IMR-90 (cell line): Measurements from ENCODE around the gene PXK. TPM values are rescaled to one million over a fixed set of nuclear protein-coding genes. Genes with fewer than 3 reads are reported as not detected.

ENCODE experiments used
- ATAC-seq: fragments of 200-7000 bp; cut with Tn5 transposase; 2 replicates; pipeline ENCODE4 v1.9.1; 2020; ENCODE audit warnings: low read depth, mild to moderate bottlenecking, moderate library complexity
- BruUV-seq: library from RNA; stranded (reverse); fragments of 400-500 nt; replicated peaks from 2 replicates; lab custom pipeline; 2021; lab: Mats Ljungman, UMichigan
- CTCF ChIA-PET: fragments of 300-600 bp; formaldehyde crosslinking; extraction: SDS; loops from one replicate; lab custom pipeline; 2021; ENCODE audit warnings: antibody characterized with exemption; lab: Yijun Ruan, JAX
- POLR2A ChIA-PET: fragments of 300-600 bp; sonication (Branson Sonifier 250); formaldehyde crosslinking; loops from one replicate; lab custom pipeline; 2022; ENCODE audit warnings: antibody characterized with exemption; ENCODE audit not compliant: unreplicated experiment; lab: Charles Lee
- DNase-seq: peaks from one replicate; pipeline ENCODE4 v3.0.0; 2013
- H2AFZ ChIP-seq: replicated peaks from 2 replicates; pipeline ENCODE3; 2013; ENCODE audit warnings: low read length, mild to moderate bottlenecking; ENCODE audit not compliant: poor library complexity
- H2AK5ac ChIP-seq: 2 replicates; pipeline ENCODE4 v1.6.1; 2013; ENCODE audit warnings: low read depth, low read length, inconsistent platforms
- H2AK9ac ChIP-seq: replicated peaks from 2 replicates; pipeline ENCODE3; 2013; ENCODE audit warnings: mild to moderate bottlenecking, low read depth, low read length, moderate library complexity; ENCODE audit not compliant: poor library complexity
- H2BK120ac ChIP-seq: 2 replicates; pipeline ENCODE4 v1.6.1; 2013; ENCODE audit warnings: low read depth, low read length, inconsistent platforms
- H2BK15ac ChIP-seq: 3 replicates; pipeline ENCODE4 v1.6.1; 2013; ENCODE audit warnings: low read depth, low read length, inconsistent platforms
- H2BK20ac ChIP-seq: 2 replicates; pipeline ENCODE4 v1.6.1; 2013; ENCODE audit warnings: low read depth, mild to moderate bottlenecking, inconsistent platforms, low read length, moderate library complexity
- H2BK5ac ChIP-seq: 2 replicates; pipeline ENCODE4 v1.6.1; 2013; ENCODE audit warnings: mild to moderate bottlenecking, low read depth, low read length, inconsistent platforms; ENCODE audit not compliant: poor library complexity, severe bottlenecking
- H3K14ac ChIP-seq: replicated peaks from 2 replicates; pipeline ENCODE4 v1.6.1; 2013; ENCODE audit warnings: low read depth, low read length, inconsistent platforms
- H3K18ac ChIP-seq: 2 replicates; pipeline ENCODE4 v1.6.1; 2013; ENCODE audit warnings: low read depth, low read length, control low read depth
- H3K23ac ChIP-seq: 2 replicates; pipeline ENCODE4 v1.6.1; 2013; ENCODE audit warnings: low read depth, low read length, inconsistent platforms
- H3K27ac ChIP-seq: 2 replicates; pipeline ENCODE4 v1.5.1; 2013; ENCODE audit warnings: mild to moderate bottlenecking, control low read depth, low read length; ENCODE audit not compliant: insufficient read depth
- H3K27me3 ChIP-seq: 2 replicates; pipeline ENCODE4 v1.6.1; 2013; ENCODE audit warnings: low read length; ENCODE audit not compliant: control insufficient read depth, insufficient read depth
- H3K36me3 ChIP-seq: 2 replicates; pipeline ENCODE4 v1.6.1; 2013; ENCODE audit warnings: low read length, mixed read lengths; ENCODE audit not compliant: control insufficient read depth, insufficient read depth
- H3K4ac ChIP-seq: 2 replicates; pipeline ENCODE4 v1.6.1; 2013; ENCODE audit warnings: low read depth, low read length, inconsistent platforms
- H3K4me1 ChIP-seq: 2 replicates; pipeline ENCODE4 v1.6.1; 2013; ENCODE audit warnings: low read length, mixed read lengths; ENCODE audit not compliant: control insufficient read depth, insufficient read depth
- H3K4me2 ChIP-seq: 2 replicates; pipeline ENCODE4 v1.6.1; 2013; ENCODE audit warnings: low read depth, mild to moderate bottlenecking, control low read depth, low read length, moderate library complexity
- H3K4me3 ChIP-seq: 2 replicates; pipeline ENCODE4 v1.5.1; 2013; ENCODE audit warnings: low read depth, mild to moderate bottlenecking, control low read depth, low read length, moderate library complexity; ENCODE audit not compliant: insufficient read depth
- H3K56ac ChIP-seq: 2 replicates; pipeline ENCODE4 v1.6.1; 2013; ENCODE audit warnings: low read length, inconsistent platforms; ENCODE audit not compliant: insufficient read depth; ENCODE audit errors: extremely low read depth
- H3K79me1 ChIP-seq, 2 experiments: 2 replicates each; pipeline ENCODE4 v1.6.1; 2013; ENCODE audit warnings: low read length in 2 of 2, inconsistent platforms in 1 of 2, low read depth in 1 of 2
- H3K9ac ChIP-seq: 2 replicates; pipeline ENCODE4 v1.6.1; 2013; ENCODE audit warnings: low read depth, low read length, control low read depth
- H3K9me1 ChIP-seq: 2 replicates; pipeline ENCODE4 v1.6.1; 2013; ENCODE audit warnings: low read length, inconsistent platforms; ENCODE audit not compliant: insufficient read depth
- H3K9me3 ChIP-seq: 2 replicates; pipeline ENCODE4 v1.6.1; 2013; ENCODE audit warnings: low read length; ENCODE audit not compliant: control insufficient read depth, insufficient read depth
- H4K20me1 ChIP-seq: 2 replicates; pipeline ENCODE4 v1.6.1; 2013; ENCODE audit warnings: low read length, inconsistent platforms; ENCODE audit not compliant: insufficient read depth
- H4K5ac ChIP-seq: 2 replicates; pipeline ENCODE4 v1.6.1; 2013; ENCODE audit warnings: mild to moderate bottlenecking, low read depth, low read length, control low read depth
- H4K8ac ChIP-seq, 2 experiments: 2 replicates each; pipeline ENCODE4 v1.6.1; 2013; ENCODE audit warnings: low read depth in 2 of 2, low read length in 2 of 2, control low read depth in 1 of 2, inconsistent platforms in 1 of 2
- H4K91ac ChIP-seq: 2 replicates; pipeline ENCODE4 v1.6.1; 2013; ENCODE audit warnings: low read depth, low read length, inconsistent platforms; ENCODE audit not compliant: insufficient read depth
- BHLHE40 ChIP-seq: fragments of 150-350 bp; IDR thresholded peaks from 2 replicates; pipeline ENCODE4 v1.6.1; 2016; ENCODE audit warnings: mild to moderate bottlenecking, low read depth, low read length
- CHD1 ChIP-seq: IDR thresholded peaks from 2 replicates; pipeline ENCODE4 v1.6.1; 2012; ENCODE audit warnings: low read depth, low read length, improper control_type of control experiment
- FOS ChIP-seq: fragments of 150-350 bp; IDR thresholded peaks from 2 replicates; pipeline ENCODE4 v1.6.1; 2016; ENCODE audit warnings: low read depth, low read length
- MAFK ChIP-seq: IDR thresholded peaks from 2 replicates; pipeline ENCODE4 v1.6.1; 2012; ENCODE audit warnings: low read depth, low read length, improper control_type of control experiment
- MAZ ChIP-seq: IDR thresholded peaks from 2 replicates; pipeline ENCODE4 v1.6.1; 2012; ENCODE audit warnings: low read depth, mild to moderate bottlenecking, low read length, improper control_type of control experiment, moderate library complexity, borderline replicate concordance
- MXI1 ChIP-seq: IDR thresholded peaks from 2 replicates; pipeline ENCODE4 v1.6.1; 2012; ENCODE audit warnings: low read depth, mild to moderate bottlenecking, low read length, moderate library complexity, borderline replicate concordance
- RAD21 ChIP-seq: IDR thresholded peaks from 2 replicates; pipeline ENCODE4 v1.6.1; 2012; ENCODE audit warnings: low read length, improper control_type of control experiment
- SMC3 ChIP-seq: fragments of 150-350 bp; IDR thresholded peaks from 2 replicates; pipeline ENCODE4 v1.6.1; 2016; ENCODE audit warnings: low read depth, mild to moderate bottlenecking, antibody characterized with exemption, low read length, moderate library complexity
- USF2 ChIP-seq: fragments of 150-350 bp; IDR thresholded peaks from 2 replicates; pipeline ENCODE4 v1.6.1; 2017; ENCODE audit warnings: mild to moderate bottlenecking, antibody characterized with exemption, low read length, low read depth
- WGBS, 2 experiments: methylation state at CpG; one replicate each; pipeline versions ENCODE4 v1.1.5 to v1.1.7; 2013; ENCODE audit warnings: missing lambda C conversion rate in 2 of 2; ENCODE audit not compliant: insufficient read length in 1 of 2; ENCODE audit errors: extremely low coverage in 2 of 2; 5-methylcytosine and 5-hydroxymethylcytosine counted together
- dilution Hi-C: fragments of 300-500 bp; cut with HindIII; formaldehyde crosslinking; loops from one replicate; pipeline ENCODE4 v1.14.3; 2018; ENCODE audit warnings: low sequenced_read_pairs; ENCODE audit not compliant: unreplicated experiment
- in situ Hi-C: fragments of 300-500 bp; cut with MboI; formaldehyde crosslinking; loops from 3 replicates; pipeline ENCODE4 v1.14.3; 2019; ENCODE audit warnings: low sequenced_read_pairs, inconsistent platforms, mixed read lengths
- intact Hi-C: fragments of 100-400 bp; cut with micrococcal nuclease; formaldehyde crosslinking; loops from 2 replicates; pipeline ENCODE4 v1.10.0; 2022
- polyA plus RNA-seq, 3 experiments: library from polyadenylated mRNA; depleted of rRNA; stranded (reverse); fragments of >200 nt; gene quantifications; 2 replicates each; pipeline ENCODE4 v1.2.3, GENCODE V29; 2012; ENCODE audit warnings: low replicate concordance in 1 of 3
- total RNA-seq: library from RNA; depleted of rRNA; stranded (reverse); fragments of >200 nt; gene quantifications from 2 replicates; pipeline ENCODE4 v1.2.3, GENCODE V29; 2012
- TF ChIP-seq, protein P1 (sequence below): conservative IDR thresholded peaks from 2 replicates; pipeline ENCODE4 v1.5.1; 2012; ENCODE audit warnings: mild to moderate bottlenecking, low read depth, low read length, improper control_type of control experiment
- TF ChIP-seq, protein P2 (sequence below): fragments of 150-350 bp; IDR thresholded peaks from 2 replicates; pipeline ENCODE4 v1.6.1; 2016; ENCODE audit warnings: low read depth, mild to moderate bottlenecking, low read length, moderate library complexity, borderline replicate concordance

Gene PXK
- total and polyA plus RNA-seq, 2 of the 4 experiments (the other 2 are of a cell fraction): 14.3 to 17.7 TPM

DNA sequence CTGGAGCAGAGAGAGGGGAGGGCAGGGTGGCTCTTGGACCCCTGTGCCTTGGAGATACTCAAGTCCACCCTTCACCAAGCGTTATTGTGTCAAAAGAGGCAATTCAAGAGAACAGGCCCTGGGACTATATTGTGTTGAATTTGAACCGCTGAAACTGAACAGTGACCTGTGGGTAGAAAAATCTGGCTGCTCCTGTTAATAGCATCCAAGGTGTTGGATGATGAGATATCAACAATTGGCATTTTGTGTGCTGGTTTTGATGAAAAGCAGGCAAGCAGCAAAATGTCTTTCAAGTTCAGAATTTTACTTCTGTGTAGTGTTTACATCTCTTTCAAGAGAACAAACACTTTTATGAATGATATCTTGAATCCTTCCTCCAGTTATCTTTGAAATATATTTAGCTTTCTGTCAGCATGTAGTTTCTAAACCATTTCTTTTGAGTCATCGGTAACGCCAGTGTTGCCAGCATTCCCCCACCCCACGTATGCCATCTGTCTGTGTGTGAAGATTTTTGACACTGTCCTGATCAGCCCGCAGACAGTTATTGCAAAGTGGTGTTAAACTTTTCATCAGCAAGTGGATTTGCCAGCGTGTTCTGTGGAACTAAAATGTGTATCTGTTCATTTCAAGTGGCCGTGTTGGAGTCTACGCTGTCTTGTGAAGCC lies 66.1 kb downstream of the PXK start:
- no peak overlapping the region for H2BK5ac ChIP-seq
- dilution Hi-C loops: no loop called here
- POLR2A ChIA-PET: no interaction called here

More for the DNA sequence above, 66.1 kb downstream of the PXK start:
- Histone ChIP-seq H2AK5ac (no peak overlapping the region), H2BK120ac (no peak overlapping the region), H4K8ac (no peak overlapping the region), H3K14ac (no peak overlapping the region), H4K91ac (no peak overlapping the region), H3K9me3 (no peaks in the 10 kb centered on the region), H3K23ac (no peak overlapping the region), H2AFZ (no peak overlapping the region), H3K4ac (no peak overlapping the region), H4K5ac (no peak overlapping the region), H3K36me3 (peaks cover 50% of the 10 kb centered on the region), H2AK9ac (no peak overlapping the region), H3K56ac (no peak overlapping the region), H4K20me1 (no peaks in the 10 kb centered on the region), H3K9me1 (peaks cover 9% of the 10 kb centered on the region; the same call in 1 of the 2 replicates), H2BK20ac (no peak overlapping the region), H3K79me1 (peaks cover 0 to 12% of the 10 kb centered on the region in 2 experiments; a peak in 2 of 4 replicates), H2BK15ac (no peak overlapping the region), H3K4me1 (no peaks in the 10 kb centered on the region), H3K4me2 (no peak overlapping the region), H3K27ac (no peak overlapping the region), H3K4me3 (no peak overlapping the region), H3K9ac (no peak overlapping the region), H3K27me3 (no peaks in the 10 kb centered on the region), H3K18ac (no peak overlapping the region)
- DNase-seq (no peak), ATAC-seq (no peak)
- intact Hi-C loops: no loop called here
- no peak for TF ChIP-seq FOS
- TF ChIP-seq, protein P1, sequence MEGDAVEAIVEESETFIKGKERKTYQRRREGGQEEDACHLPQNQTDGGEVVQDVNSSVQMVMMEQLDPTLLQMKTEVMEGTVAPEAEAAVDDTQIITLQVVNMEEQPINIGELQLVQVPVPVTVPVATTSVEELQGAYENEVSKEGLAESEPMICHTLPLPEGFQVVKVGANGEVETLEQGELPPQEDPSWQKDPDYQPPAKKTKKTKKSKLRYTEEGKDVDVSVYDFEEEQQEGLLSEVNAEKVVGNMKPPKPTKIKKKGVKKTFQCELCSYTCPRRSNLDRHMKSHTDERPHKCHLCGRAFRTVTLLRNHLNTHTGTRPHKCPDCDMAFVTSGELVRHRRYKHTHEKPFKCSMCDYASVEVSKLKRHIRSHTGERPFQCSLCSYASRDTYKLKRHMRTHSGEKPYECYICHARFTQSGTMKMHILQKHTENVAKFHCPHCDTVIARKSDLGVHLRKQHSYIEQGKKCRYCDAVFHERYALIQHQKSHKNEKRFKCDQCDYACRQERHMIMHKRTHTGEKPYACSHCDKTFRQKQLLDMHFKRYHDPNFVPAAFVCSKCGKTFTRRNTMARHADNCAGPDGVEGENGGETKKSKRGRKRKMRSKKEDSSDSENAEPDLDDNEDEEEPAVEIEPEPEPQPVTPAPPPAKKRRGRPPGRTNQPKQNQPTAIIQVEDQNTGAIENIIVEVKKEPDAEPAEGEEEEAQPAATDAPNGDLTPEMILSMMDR: no peak
- TF ChIP-seq MAZ: no peak
- TF ChIP-seq, protein P2, sequence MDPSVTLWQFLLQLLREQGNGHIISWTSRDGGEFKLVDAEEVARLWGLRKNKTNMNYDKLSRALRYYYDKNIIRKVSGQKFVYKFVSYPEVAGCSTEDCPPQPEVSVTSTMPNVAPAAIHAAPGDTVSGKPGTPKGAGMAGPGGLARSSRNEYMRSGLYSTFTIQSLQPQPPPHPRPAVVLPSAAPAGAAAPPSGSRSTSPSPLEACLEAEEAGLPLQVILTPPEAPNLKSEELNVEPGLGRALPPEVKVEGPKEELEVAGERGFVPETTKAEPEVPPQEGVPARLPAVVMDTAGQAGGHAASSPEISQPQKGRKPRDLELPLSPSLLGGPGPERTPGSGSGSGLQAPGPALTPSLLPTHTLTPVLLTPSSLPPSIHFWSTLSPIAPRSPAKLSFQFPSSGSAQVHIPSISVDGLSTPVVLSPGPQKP: no peak
- TF ChIP-seq RAD21: no peak
- TF ChIP-seq USF2: no peak
- no peak for TF ChIP-seq CHD1
- TF ChIP-seq MAFK: no peak
- TF ChIP-seq SMC3: no peak
- TF ChIP-seq MXI1: no peak
- no peak for TF ChIP-seq BHLHE40
- 84% methylated on average over 5 of the region's 9 CpGs; no CpG with 5 or more reads in 1 of the 2 experiments for WGBS, 2 experiments
- no TSS peak for BruUV-seq
- in situ Hi-C loops: no loop called here
- CTCF ChIA-PET: no interaction called here
